Adipose tissue (tissue), 3 donors: ENCODE results near the gene AK3. TPM values are rescaled to one million over a fixed set of nuclear protein-coding genes. Genes with fewer than 3 reads are reported as not detected.
"Not testable (repeated sequence)": the region's sequence is repeated elsewhere in the genome, so short reads cannot be mapped to it uniquely, and the experiment has no call there.

ENCODE experiments used
- H3K27ac ChIP-seq: one replicate; pipeline ENCODE4 v1.5.1; 2013; ENCODE audit warnings: low read depth, low read length
- WGBS, 3 donors: extraction: QIAGEN DNeasy Blood & Tissue Kit; methylation state at CpG; one replicate each; pipeline ENCODE4 v1.1.7; 2013; 5-methylcytosine and 5-hydroxymethylcytosine counted together
- polyA plus RNA-seq, 3 donors: library from polyadenylated mRNA; stranded (reverse); fragments of 200-250 nt; gene quantifications; one replicate each; pipeline ENCODE4 v1.2.3, GENCODE V29; 2013
- donor health status: healthy with polysubstance abuse.
- donor health status: Bipolar disorder and iron deficiency.
- donor health status: healthy.

Gene AK3
- 10 to 100 TPM; 18.0 to 56.5 (median 49.0) TPM for polyA plus RNA-seq

DNA sequence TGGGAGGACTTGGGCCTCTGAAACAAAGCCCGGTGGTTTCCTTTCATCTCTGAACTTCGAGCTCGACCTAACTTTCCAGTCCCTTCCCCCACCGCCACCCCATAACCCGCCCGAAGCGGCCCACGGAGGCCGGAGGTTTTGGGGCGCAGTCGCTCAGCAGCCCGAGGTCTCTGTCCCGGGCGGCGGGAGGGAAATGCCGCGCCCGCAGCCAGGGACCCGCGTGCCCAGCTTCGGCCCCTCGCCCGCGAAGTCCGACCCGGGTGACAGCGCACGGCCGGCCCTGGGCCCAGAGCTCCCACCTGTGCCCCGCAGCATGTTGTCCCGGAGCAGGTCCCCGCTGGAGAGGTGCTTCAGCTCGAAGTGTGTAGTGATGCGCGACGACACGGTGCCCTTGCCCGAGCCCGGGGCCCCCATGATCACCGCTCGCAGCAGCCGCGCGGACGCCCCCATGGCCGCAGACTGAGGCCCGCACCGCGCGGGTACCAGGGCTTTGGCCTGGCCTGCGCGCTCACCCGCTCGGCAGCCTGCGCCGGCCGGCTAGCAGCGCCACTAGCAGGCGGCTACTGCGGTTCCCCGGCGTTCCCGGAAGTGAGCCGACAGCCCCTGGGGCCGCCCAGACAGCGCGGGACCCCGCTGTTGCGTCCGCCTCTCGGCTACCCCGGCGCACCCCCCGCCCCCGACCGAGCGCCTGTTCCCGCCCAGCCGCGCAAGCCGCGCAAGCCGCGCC, at the start of gene AK3:
Gene AK3 (minus strand): TSS at position 565 of the 727 bp plus-strand sequence. CDS start 115 bp downstream, at position 450.
- peak within 1 kb of the TSS; percentile 78 for H3K27ac ChIP-seq
- WGBS, 3 donors = 0 to 1% (median 1%) methylated on average over 46 to 82 of the region's 84 CpGs

DNA sequence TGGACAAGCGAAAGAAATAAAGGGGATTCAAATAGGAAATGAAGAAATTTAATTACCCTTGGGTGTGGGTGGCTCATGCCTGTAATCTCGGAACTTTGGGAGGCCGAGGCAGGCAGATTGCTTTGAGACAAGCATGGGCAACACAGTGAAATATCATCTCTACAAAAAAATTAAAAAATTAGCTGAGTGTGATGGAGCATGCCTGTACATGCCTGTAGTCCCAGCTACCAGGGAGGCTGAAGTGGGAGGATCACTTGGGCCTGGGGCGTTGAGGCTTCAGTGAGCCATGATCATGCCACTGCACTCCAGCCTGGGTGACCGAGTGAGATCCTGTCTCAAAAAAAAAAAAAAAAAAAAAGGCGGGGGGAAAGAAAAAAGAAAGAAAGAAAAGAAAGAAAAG, 47.7 kb upstream of the AK3 start:
- no peak overlapping the region for H3K27ac ChIP-seq
- WGBS, 3 donors = 60 to 92% (median 88%) methylated on average over 5 to 6 of the region's 6 CpGs

GRCh38 chr9:4787876-4788275, 46.9 kb upstream of the AK3 start:
- WGBS, 3 donors = 38 to 97% (median 93%) methylated on average over 1 of the region's 1 CpG

DNA sequence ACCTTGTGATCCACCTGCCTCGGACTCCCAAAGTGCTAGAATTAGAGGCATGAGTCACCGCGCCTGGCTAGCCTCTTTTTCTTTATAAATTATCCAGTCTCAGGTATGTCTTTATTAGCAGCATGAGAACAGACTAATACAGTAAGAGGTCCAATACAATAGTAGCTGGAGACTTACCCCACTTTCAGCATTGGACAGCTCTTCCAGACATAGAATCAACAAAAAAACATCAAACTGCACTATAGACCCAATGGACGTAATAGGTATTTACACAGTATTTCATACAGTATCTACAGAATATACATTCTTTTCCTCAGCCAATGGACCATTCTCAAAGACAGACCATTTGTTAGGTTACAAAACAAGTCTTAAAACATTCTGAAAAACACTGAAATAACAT, 45.6 kb upstream of the AK3 start:
- no peak overlapping the region for H3K27ac ChIP-seq
- 86 to 100% (median 97%) methylated on average over 4 of the region's 4 CpGs for WGBS, 3 donors

More at GRCh38 chr9:4787876-4788275, 46.9 kb upstream of the AK3 start:
- no peak overlapping the region for H3K27ac ChIP-seq

- no peak overlapping the region for H3K27ac ChIP-seq
- 78 to 85% (median 83%) methylated on average over 2 of the region's 2 CpGs for WGBS, 3 donors
These were observed 43.4 kb upstream of the AK3 start for GRCh38 chr9:4784403-4784802.

DNA sequence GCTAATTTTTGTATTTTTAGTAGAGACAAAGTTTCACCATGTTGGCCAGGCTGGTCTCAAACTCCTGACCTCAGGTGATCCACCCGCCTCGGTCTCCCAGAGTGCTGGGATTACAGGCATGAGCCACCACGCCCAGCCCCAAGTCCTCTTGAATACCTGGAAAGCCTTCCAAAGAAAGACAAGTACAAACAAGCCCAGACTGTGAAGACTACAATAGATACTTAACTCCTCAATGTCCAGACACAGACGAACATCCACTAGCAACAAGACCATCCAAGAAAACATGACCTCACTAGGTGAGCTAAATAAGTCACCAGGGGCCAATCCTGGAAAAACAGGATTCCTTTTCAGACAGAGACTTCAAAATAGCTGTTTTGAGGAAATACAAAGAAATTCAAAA, 42.2 kb upstream of the AK3 start:
- 85 to 92% (median 91%) methylated on average over 4 of the region's 4 CpGs for WGBS, 3 donors
- not testable (repeated sequence) for H3K27ac ChIP-seq

DNA sequence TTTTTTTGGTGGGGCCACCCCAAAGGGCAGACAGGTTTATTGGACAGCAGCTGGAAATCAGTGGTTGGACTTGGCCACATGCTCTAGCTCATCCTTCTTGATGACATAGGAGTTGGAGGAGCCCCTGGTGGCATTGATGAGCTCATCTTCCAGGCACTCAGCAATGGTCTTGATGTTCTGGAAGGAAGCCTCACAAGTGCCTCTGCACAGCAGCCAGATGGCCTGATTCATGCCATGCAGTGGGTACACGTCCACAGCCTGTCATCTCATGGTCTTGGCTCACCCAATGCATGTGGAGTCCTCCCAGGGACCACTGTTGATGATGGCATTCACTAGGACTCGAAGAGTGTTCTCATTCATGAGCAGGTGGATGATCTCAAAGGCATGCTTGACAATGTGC, 40.4 kb upstream of the AK3 start:
- 74 to 77% (median 75%) methylated on average over 2 of the region's 2 CpGs for WGBS, 3 donors
- no peak overlapping the region for H3K27ac ChIP-seq

DNA sequence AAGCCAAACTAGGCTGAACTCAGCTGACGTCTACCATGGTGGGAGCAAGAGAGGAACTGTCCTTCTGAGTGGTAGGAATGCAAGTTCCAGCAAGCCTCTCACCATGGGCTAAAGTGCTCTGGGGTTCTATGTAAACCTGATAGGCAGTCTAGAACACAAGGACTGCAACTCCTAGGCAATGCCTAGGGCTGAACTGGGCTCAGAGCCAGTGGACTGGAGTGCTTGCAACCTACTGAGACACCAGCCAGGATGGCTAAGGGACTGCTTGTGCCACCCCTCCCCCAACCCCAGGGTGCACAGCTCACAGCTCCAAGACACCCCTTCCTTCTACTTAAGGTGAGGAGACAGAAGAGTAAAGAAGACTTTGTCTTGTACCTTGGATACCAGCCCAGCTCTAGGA, 39.6 kb upstream of the AK3 start:
- H3K27ac ChIP-seq = no peak overlapping the region
- WGBS, 3 donors = 87 to 96% (median 88%) methylated on average over 1 of the region's 1 CpG

DNA sequence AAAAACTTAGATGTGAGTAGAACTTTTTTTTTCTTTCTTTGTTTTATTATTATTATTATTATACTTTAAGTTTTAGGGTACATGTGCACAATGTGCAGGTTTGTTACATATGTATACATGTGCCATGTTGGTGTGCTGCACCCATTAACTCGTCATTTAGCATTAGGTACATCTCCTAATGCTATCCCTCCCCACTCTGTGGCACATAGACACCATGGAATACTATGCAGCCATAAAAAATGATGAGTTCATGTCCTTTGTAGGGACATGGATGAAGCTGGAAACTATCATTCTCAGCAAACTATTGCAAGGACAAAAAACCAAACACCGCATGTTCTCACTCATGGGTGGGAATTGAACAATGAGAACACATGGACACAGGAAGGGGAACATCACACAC, 34.0 kb upstream of the AK3 start:
- 60 to 72% (median 70%) methylated on average over 1 of the region's 2 CpGs for WGBS, 3 donors
- H3K27ac ChIP-seq = not testable (repeated sequence)

- no peak overlapping the region for H3K27ac ChIP-seq
- 44 to 55% (median 46%) methylated on average over 1 of the region's 1 CpG for WGBS, 3 donors
These were observed 33.2 kb upstream of the AK3 start for GRCh38 chr9:4774209-4774608.

DNA sequence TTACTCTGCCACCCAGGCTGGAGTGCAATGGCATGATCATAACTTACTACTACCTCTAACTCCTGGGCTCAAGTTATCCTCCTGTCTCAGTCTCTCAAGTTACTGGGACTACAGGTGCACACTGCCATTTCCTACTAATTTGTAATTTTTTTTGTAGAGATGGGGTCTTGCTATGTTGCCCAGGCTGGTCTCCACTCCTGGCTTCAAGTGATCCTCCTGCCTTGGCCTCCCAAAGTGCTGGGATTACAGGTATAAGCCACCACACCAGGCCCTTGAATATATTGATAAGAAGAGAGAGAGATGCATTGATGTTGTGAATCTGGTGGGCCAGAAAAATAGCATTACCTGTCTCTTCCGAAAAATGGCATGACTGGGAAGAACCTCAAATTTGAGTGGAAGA, 30.8 kb upstream of the AK3 start:
- 94 to 95% (median 94%) methylated on average over 1 of the region's 1 CpG for WGBS, 3 donors

DNA sequence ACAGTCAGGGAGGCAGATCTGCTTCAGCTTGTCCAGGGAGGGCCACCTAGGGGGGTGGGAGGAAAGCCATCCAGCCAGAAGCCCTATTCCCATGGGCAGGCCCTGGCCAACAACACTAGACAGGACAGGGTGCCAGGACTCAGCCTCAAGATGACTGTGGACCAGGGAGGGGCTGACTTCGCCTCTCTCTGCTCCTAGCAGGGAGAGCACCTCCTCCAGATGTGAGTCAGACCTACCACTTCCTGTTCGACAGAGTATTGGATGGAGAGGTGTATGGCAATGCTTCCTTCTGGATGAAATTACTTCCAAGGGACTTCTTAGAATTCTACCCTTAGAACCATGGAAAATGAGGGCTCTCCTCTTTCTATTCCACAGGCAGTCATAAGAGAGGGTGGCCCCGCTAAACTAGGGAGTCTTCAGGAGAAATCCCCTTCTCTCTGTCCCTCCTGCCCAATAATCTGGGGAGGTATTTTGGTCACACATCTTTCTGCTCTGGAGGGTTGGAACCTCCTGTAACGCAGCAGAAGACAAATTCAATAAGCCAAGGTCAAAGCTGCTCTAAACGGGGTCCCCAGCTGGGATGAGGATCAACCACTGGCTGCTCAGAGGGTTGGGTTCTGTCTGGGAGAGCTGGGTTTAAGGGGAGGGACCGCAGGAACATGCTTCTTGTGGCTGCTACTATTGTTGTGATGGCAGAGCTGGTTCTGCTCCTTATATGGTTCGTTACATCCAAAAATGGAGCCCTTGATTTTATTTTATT, 28.5 kb upstream of the AK3 start:
- 77 to 85% (median 81%) methylated on average over 7 of the region's 7 CpGs for WGBS, 3 donors
- no peak overlapping the region for H3K27ac ChIP-seq

More for the DNA sequence above, 30.8 kb upstream of the AK3 start:
- H3K27ac ChIP-seq = no peak overlapping the region

DNA sequence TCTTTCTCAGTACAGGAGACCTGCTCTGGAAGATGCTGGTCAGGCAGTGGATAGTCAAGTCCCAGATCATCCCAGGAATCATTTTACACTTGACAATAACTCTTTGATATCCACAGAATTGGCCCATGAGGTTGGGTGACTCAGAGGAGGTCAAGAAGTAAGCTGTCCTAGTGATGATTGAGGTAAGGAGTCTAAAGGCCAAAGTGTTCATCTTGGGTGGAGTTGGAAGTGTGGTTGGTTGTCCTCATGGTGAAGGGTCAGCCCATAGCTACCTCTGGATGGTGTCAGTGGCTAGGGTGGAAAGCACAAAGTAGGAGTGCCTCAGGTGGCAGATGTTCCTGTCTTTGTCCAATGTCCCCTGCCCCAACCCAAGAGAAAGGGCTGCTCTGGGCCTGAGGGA, 27.7 kb upstream of the AK3 start:
- no peak overlapping the region for H3K27ac ChIP-seq

DNA sequence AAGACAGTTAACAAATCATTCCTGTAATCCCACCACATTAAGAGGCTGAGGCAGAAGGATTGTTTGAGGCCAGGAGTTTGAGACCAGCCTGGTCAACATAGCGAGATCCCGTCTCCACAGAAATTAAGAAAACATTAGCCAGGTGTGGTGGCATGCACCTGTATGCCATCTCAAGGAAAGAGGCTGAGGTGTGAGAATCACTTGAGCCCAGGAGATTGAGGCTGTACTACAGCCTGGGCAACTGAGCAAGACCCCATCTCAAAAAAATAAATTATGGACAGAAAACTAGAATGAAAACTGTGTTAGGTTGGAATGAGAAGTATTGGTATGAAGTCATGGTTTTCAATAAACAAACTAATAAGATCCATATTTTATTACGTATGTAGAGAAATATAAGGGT, 23.0 kb upstream of the AK3 start:
- 64 to 80% (median 74%) methylated on average over 3 of the region's 3 CpGs for WGBS, 3 donors
- no peak overlapping the region for H3K27ac ChIP-seq

GRCh38 chr9:4762886-4763541, 22.0 kb upstream of the AK3 start:
- H3K27ac ChIP-seq = no peak overlapping the region
- WGBS, 3 donors = 24 to 47% (median 26%) methylated on average over 14 of the region's 14 CpGs

DNA sequence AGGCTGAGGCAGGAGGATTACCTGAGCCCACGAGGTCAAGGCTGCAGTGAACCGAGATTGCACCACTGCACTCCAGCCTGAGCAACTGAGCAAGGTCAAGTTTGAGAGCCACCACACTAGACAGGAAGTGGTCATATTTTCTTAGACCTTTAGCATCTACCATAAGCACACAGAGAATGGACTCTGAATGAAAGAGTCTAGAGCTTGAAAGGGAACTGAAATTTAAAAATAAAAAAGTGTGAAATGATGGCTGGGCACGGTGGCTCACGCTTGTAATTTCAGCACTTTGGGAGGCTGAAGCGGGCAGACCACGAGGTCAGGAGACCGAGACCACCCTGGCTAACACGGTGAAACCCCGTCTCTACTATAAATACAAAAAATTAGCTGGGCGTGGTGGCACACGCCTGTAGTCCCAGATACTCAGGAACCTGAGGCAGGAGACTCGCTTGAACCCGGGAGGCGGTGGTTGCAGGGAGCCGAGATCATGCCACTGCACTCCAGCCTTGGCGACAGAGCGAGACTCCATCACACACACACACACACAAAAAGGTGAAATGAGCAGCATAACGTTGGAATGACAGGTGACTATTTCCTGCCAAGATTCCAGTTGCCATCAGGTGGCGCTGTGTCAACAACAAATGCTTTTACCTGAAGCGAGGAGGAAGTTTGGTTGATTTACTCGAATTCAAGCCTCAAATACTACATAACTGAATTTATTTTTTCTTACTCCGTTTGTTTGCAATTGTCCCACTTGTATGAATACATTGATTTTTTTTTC, 21.3 kb upstream of the AK3 start:
- no peak overlapping the region for H3K27ac ChIP-seq
- 19 to 22% (median 21%) methylated on average over 22 of the region's 22 CpGs for WGBS, 3 donors

GRCh38 chr9:4760122-4760521, 19.1 kb upstream of the AK3 start:
- no peak overlapping the region for H3K27ac ChIP-seq
- WGBS, 3 donors = 53 to 74% (median 64%) methylated on average over 3 of the region's 3 CpGs

GRCh38 chr9:4756420-4756819, 15.4 kb upstream of the AK3 start:
- no peak overlapping the region for H3K27ac ChIP-seq

More at GRCh38 chr9:4756420-4756819, 15.4 kb upstream of the AK3 start:
- WGBS, 3 donors = 46 to 71% (median 70%) methylated on average over 4 of the region's 4 CpGs
